ENCODE measurements around the gene GBP2. TPM values are rescaled to one million over a fixed set of nuclear protein-coding genes. Genes with fewer than 3 reads are reported as not detected.

The GBP2 gene
- total RNA-seq, 1 donor from 2014 or later, result 168 TPM

- peaks cover 38% of the 10 kb centered on the region for H3K4me1 Mint-ChIP-seq
Measured at GRCh38 chr1:89068291-89068690, 57.6 kb downstream of the GBP2 start.

GRCh38 chr1:89065079-89065868 lies 60.6 kb downstream of the GBP2 start, which contains the start of gene GBP1:
TSS of gene GBP1 (minus strand) at chr1:89065208. CDS start at chr1:89063234, 1,974 bp downstream.
- peak; percentile 79 for DNase-seq
- peak within 1 kb of the TSS; percentile 96 for H3K4me3 Mint-ChIP-seq
- peaks cover 29% of the 10 kb centered on the region for H3K36me3 Mint-ChIP-seq (ENCODE audit: low read depth)

More at GRCh38 chr1:89068291-89068690, 57.6 kb downstream of the GBP2 start:
- Mint-ChIP-seq H3K4me3 (no peak overlapping the region), H3K27ac (peak overlapping the region; percentile 0), H3K9me3 (peaks cover 15% of the 10 kb centered on the region), H3K27me3 (no peaks in the 10 kb centered on the region), H3K36me3 (ENCODE audit: low read depth) (peaks cover 4% of the 10 kb centered on the region)
- no peak for DNase-seq
- intact Hi-C loops (cut with micrococcal nuclease), result no loop called here

GRCh38 chr1:89064632-89065031 lies 61.3 kb downstream of the GBP2 start:
- H3K36me3 Mint-ChIP-seq (ENCODE audit: low read depth), result peaks cover 32% of the 10 kb centered on the region

More at GRCh38 chr1:89065079-89065868, 60.6 kb downstream of the GBP2 start, which contains the start of gene GBP1:
- Mint-ChIP-seq H3K27ac (peak within 1 kb of the TSS; percentile 96), H3K9me3 (peaks cover 3% of the 10 kb centered on the region), H3K4me1 (peaks cover 59% of the 10 kb centered on the region), H3K27me3 (no peaks in the 10 kb centered on the region)
- intact Hi-C loops (cut with micrococcal nuclease), result loop anchor here (2.0 kb wide), 3 partner anchors 24 to 62 kb away; partner anchors contain the start of genes GBP2 and GBP3

GRCh38 chr1:89063094-89063493 lies 62.8 kb downstream of the GBP2 start:
- no peak for DNase-seq
- H3K36me3 Mint-ChIP-seq (ENCODE audit: low read depth), result peaks cover 44% of the 10 kb centered on the region
- H3K27ac Mint-ChIP-seq, result peak overlapping the region; percentile 77
- peaks cover under 1% of the 10 kb centered on the region for H3K9me3 Mint-ChIP-seq
- intact Hi-C loops (cut with micrococcal nuclease), result no loop called here
- H3K4me1 Mint-ChIP-seq, result peaks cover 55% of the 10 kb centered on the region
- H3K4me3 Mint-ChIP-seq, result peak overlapping the region; percentile 96
- no peaks in the 10 kb centered on the region for H3K27me3 Mint-ChIP-seq

More at GRCh38 chr1:89064632-89065031, 61.3 kb downstream of the GBP2 start:
- Mint-ChIP-seq H3K27ac (peak overlapping the region; percentile 96), H3K27me3 (no peaks in the 10 kb centered on the region), H3K4me3 (peak overlapping the region; percentile 96), H3K9me3 (peaks cover 3% of the 10 kb centered on the region), H3K4me1 (peaks cover 57% of the 10 kb centered on the region)
- intact Hi-C loops (cut with micrococcal nuclease), result loop anchor here (2.0 kb wide), 3 partner anchors 24 to 62 kb away; partner anchors contain the start of genes GBP2 and GBP3
- no peak for DNase-seq

GRCh38 chr1:89060091-89060490 lies 65.8 kb downstream of the GBP2 start:
- intact Hi-C loops (cut with micrococcal nuclease), result no loop called here
- no peak for DNase-seq
- Mint-ChIP-seq H3K9me3 (no peaks in the 10 kb centered on the region), H3K4me3 (peak overlapping the region; percentile 18), H3K27me3 (no peaks in the 10 kb centered on the region), H3K36me3 (ENCODE audit: low read depth) (peaks cover 69% of the 10 kb centered on the region), H3K27ac (no peak overlapping the region), H3K4me1 (peaks cover 47% of the 10 kb centered on the region)

Other genes starting within 250 kb of the GBP2 start
- gene GTF2B, start 234.5 kb downstream of the GBP2 start, total RNA-seq, result 41.2 and 42.2 TPM in 2 replicates
- gene KYAT3, start 133.5 kb downstream of the GBP2 start, total RNA-seq, result 32.0 and 32.9 TPM in 2 replicates
- gene RBMXL1, start 133.5 kb downstream of the GBP2 start, total RNA-seq, result 34.5 and 37.0 TPM in 2 replicates
- gene GBP3, start 103.2 kb downstream of the GBP2 start, total RNA-seq, result 7.1 and 8.1 TPM in 2 replicates
- gene GBP1, start 60.9 kb downstream of the GBP2 start, total RNA-seq, result 36.9 and 38.3 TPM in 2 replicates
- gene GBP7, start 49.9 kb upstream of the GBP2 start, total RNA-seq, result not detected in 2 replicates
- gene GBP4, start 72.8 kb upstream of the GBP2 start, total RNA-seq, result 29.5 and 33.5 TPM in 2 replicates
- gene GBP5, start 146.7 kb upstream of the GBP2 start, total RNA-seq, result 107 and 110 TPM in 2 replicates
- gene GBP6, start 237.9 kb upstream of the GBP2 start, total RNA-seq, result 0.40 and 0.50 TPM in 2 replicates

All from activated CD4-positive, alpha-beta T cell treated with anti-CD3 and anti-CD28 coated beads, Interleukin-2, amount 10 ng/mL, durations not matched to agents 24 days and 14 days (primary cell).